K562 (cell line): Measurements from ENCODE around the gene ASMT.

Source experiments
- CBX3 ChIP-seq, 2 experiments: IDR thresholded peaks; 1 replicate in 1 of 2; 2 replicates in 1 of 2; pipeline ENCODE4 v1.6.1; 2012; ENCODE audit warnings: inconsistent platforms in 2 of 2, low read length in 2 of 2, borderline replicate concordance in 1 of 2, control low read depth in 1 of 2
- CTCF ChIP-seq, 3 experiments: IDR thresholded peaks in 2 of 3; conservative IDR thresholded peaks in 1 of 3; 2 replicates each; pipeline ENCODE4 v1.5.1; 2011 to 2012; ENCODE audit warnings: low read length in 3 of 3, mild to moderate bottlenecking in 3 of 3, control low read depth in 2 of 3, improper control_type of control experiment in 1 of 3, inconsistent platforms in 1 of 3, low read depth in 1 of 3, mixed read lengths in 1 of 3, moderate library complexity in 1 of 3; ENCODE audit not compliant: insufficient read depth in 2 of 3
- EZH2 ChIP-seq: IDR thresholded peaks from 2 replicates; pipeline ENCODE4 v1.6.1; 2012; ENCODE audit warnings: low read depth, mild to moderate bottlenecking, inconsistent platforms, low read length, borderline replicate concordance
- GTF2F1 ChIP-seq: IDR thresholded peaks from 2 replicates; pipeline ENCODE4 v1.6.1; 2011; ENCODE audit warnings: low read depth, low read length, improper control_type of control experiment
- JUN ChIP-seq, 2 experiments: sonication (generic) in 1 of 2; formaldehyde crosslinking in 1 of 2; IDR thresholded peaks; 2 replicates each; pipeline versions ENCODE4 v1.6.1 to v1.8.0; 2012 to 2022; ENCODE audit warnings: borderline replicate concordance in 2 of 2, mild to moderate bottlenecking in 2 of 2, improper control_type of control experiment in 1 of 2, low read depth in 1 of 2, low read length in 1 of 2, missing genetic modification reagents in 1 of 2
- KDM1A ChIP-seq, 2 experiments: fragments of 450-650 bp; IDR thresholded peaks; 2 replicates each; pipeline ENCODE4 v1.6.1; 2016; ENCODE audit warnings: mild to moderate bottlenecking in 2 of 2
- POLR2A ChIP-seq: fragments of 450-650 bp; conservative IDR thresholded peaks from 2 replicates; pipeline ENCODE4 v1.6.1; 2016
- RB1 ChIP-seq: fragments of 450-650 bp; IDR thresholded peaks from 2 replicates; pipeline ENCODE4 v1.6.1; 2017; ENCODE audit warnings: low read depth, mild to moderate bottlenecking
- TBP ChIP-seq: optimal IDR thresholded peaks from 2 replicates; pipeline ENCODE3; 2011; ENCODE audit warnings: low read depth, low read length, improper control_type of control experiment
- ZBTB11 ChIP-seq, 3 experiments: fragments of 200-800 bp in 1 of 3; fragments of 250-450 bp in 1 of 3; fragments of 450-650 bp in 1 of 3; sonication (Bioruptor Pico) in 1 of 3; sonication (Bioruptor generic) in 1 of 3; formaldehyde crosslinking in 1 of 3; IDR thresholded peaks; 2 replicates each; pipeline versions ENCODE4 v1.6.1 to v1.8.0; 2016 to 2022; ENCODE audit warnings: mild to moderate bottlenecking in 2 of 3, missing genetic modification characterization in 2 of 3, missing compliant biosample characterization in 1 of 3, moderate library complexity in 1 of 3
- ZNF24 ChIP-seq: fragments of 450-650 bp; IDR thresholded peaks from 2 replicates; pipeline ENCODE4 v1.6.1; 2016
- ZNF639 ChIP-seq, 2 experiments: fragments of 200-800 bp in 1 of 2; sonication (Bioruptor generic) in 1 of 2; sonication (generic) in 1 of 2; formaldehyde crosslinking in 1 of 2; IDR thresholded peaks in 1 of 2; conservative IDR thresholded peaks in 1 of 2; 2 replicates each; pipeline versions ENCODE4 v1.5.0 to v1.6.1; 2016 to 2020; ENCODE audit warnings: missing compliant biosample characterization in 1 of 2, missing genetic modification characterization in 1 of 2, missing genetic modification reagents in 1 of 2

GRCh38 chrX:1602299-1602698, 12.6 kb upstream of the ASMT start:
- TF ChIP-seq ZNF639 (CRISPR knock-in tag; conservative IDR thresholded peaks at IDR 0.05 in 1 of 2, IDR thresholded peaks at IDR 0.05 in 1 of 2) (no peak), EZH2 (no peak), POLR2A (no peak), ZBTB11 (CRISPR knock-in tag; IDR thresholded peaks at IDR 0.05) (no peak), KDM1A (IDR thresholded peaks at IDR 0.05) (no peak), JUN (IDR thresholded peaks at IDR 0.05; ENCODE audit: borderline replicate concordance, low read depth, low read length) (no peak), JUN (CRISPR knock-in tag; IDR thresholded peaks at IDR 0.05; ENCODE audit: borderline replicate concordance) (no peak), RB1 (no peak), CBX3 (IDR thresholded peaks at IDR 0.05; ENCODE audit: borderline replicate concordance in 1 of 2, low read length in 2 of 2) (no peak), CTCF (IDR thresholded peaks at IDR 0.05 in 2 of 3, conservative IDR thresholded peaks at IDR 0.05 in 1 of 3; ENCODE audit: insufficient read depth in 2 of 3, low read depth in 1 of 3, low read length in 3 of 3) (no peak), ZNF24 (no peak), TBP (no peak), GTF2F1 (no peak)
